MM.1S (cell line): ENCODE data around the gene PARD3.

Source experiments
- DNase-seq: peaks from one replicate; pipeline ENCODE4 v3.0.0-alpha.2; 2015
- H2AFZ ChIP-seq: fragments of 300-600 bp; sonication (generic); 2 replicates; pipeline ENCODE4 v1.6.0; 2016; ENCODE audit warnings: antibody characterized with exemption, low read length
- H3F3A ChIP-seq: fragments of 300-600 bp; sonication (generic); 2 replicates; pipeline ENCODE4 v1.6.1; 2016; ENCODE audit warnings: mild to moderate bottlenecking, antibody characterized with exemption, low read length, moderate library complexity, mixed read lengths; ENCODE audit not compliant: insufficient read depth
- H3K27ac ChIP-seq: fragments of 300-600 bp; sonication (generic); 2 replicates; pipeline ENCODE4 v1.5.1; 2016; ENCODE audit warnings: mild to moderate bottlenecking, low read length
- H3K27me3 ChIP-seq: fragments of 300-600 bp; sonication (generic); replicated peaks from 2 replicates; pipeline ENCODE4 v1.6.0; 2016; ENCODE audit warnings: low read length; ENCODE audit not compliant: insufficient read depth
- H3K36me3 ChIP-seq: fragments of 300-600 bp; sonication (generic); replicated peaks from 2 replicates; pipeline ENCODE4 v1.6.1; 2016; ENCODE audit warnings: mild to moderate bottlenecking, low read length, mixed read lengths; ENCODE audit not compliant: insufficient read depth
- H3K4me1 ChIP-seq: fragments of 300-600 bp; sonication (generic); 2 replicates; pipeline ENCODE4 v1.6.1; 2016; ENCODE audit warnings: low read length, mixed read lengths
- H3K4me2 ChIP-seq: fragments of 300-600 bp; sonication (generic); 2 replicates; pipeline ENCODE4 v1.6.0; 2016; ENCODE audit warnings: low read depth, low read length
- H3K4me3 ChIP-seq: fragments of 300-600 bp; sonication (generic); 2 replicates; pipeline ENCODE4 v1.5.1; 2016; ENCODE audit warnings: low read length, mixed read lengths
- H3K79me2 ChIP-seq: fragments of 300-600 bp; sonication (generic); 2 replicates; pipeline ENCODE4 v1.6.1; 2016; ENCODE audit warnings: mixed run types, low read length, mixed read lengths
- H3K9ac ChIP-seq: fragments of 300-600 bp; sonication (generic); 2 replicates; pipeline ENCODE4 v1.6.1; 2016; ENCODE audit warnings: low read length, mixed read lengths
- H3K9me2 ChIP-seq: fragments of 300-600 bp; sonication (generic); replicated peaks from 2 replicates; pipeline ENCODE4 v1.6.1; 2016; ENCODE audit warnings: mild to moderate bottlenecking, low read length, mixed read lengths; ENCODE audit not compliant: insufficient read depth
- H3K9me3 ChIP-seq: fragments of 300-600 bp; sonication (generic); replicated peaks from 2 replicates; pipeline ENCODE4 v1.6.1; 2016; ENCODE audit warnings: mild to moderate bottlenecking, low read length, mixed read lengths; ENCODE audit not compliant: insufficient read depth
- H4K20me1 ChIP-seq: fragments of 300-600 bp; sonication (generic); 2 replicates; pipeline ENCODE4 v1.6.1; 2016; ENCODE audit warnings: mild to moderate bottlenecking, low read length, moderate library complexity, mixed read lengths; ENCODE audit not compliant: insufficient read depth
- EZH2 ChIP-seq: fragments of 300-600 bp; sonication (generic); optimal IDR thresholded peaks from 2 replicates; pipeline ENCODE3; 2017; ENCODE audit warnings: low read depth, mild to moderate bottlenecking, antibody characterized with exemption, low read length, mixed read lengths
- EZH2phosphoT487 ChIP-seq: fragments of 300-600 bp; sonication (generic); IDR thresholded peaks from 2 replicates; pipeline ENCODE4 v1.6.1; 2018; ENCODE audit warnings: antibody characterized with exemption, low read length
- TF ChIP-seq, protein P1 (sequence below): fragments of 300-600 bp; sonication (generic); IDR thresholded peaks from 2 replicates; pipeline ENCODE4 v1.5.1; 2016; ENCODE audit warnings: antibody characterized with exemption, low read length, mixed read lengths

Gene PARD3

GRCh38 chr10:34730726-34731125, 84.4 kb downstream of the PARD3 start:
- Histone ChIP-seq H4K20me1 (0 out of 2 replicates have a peak, but pooled peaks cover 3% of the 10 kb centered on the region), H3F3A (no peaks in the 10 kb centered on the region), H3K4me1 (no peaks in the 10 kb centered on the region; the same call in 1 of the 2 replicates), H3K9ac (no peak overlapping the region), H3K79me2 (peaks cover 96% of the 10 kb centered on the region), H2AFZ (no peak overlapping the region), H3K4me2 (no peak overlapping the region), H3K36me3 (no peaks in the 10 kb centered on the region), H3K27ac (no peak overlapping the region), H3K27me3 (no peaks in the 10 kb centered on the region), H3K4me3 (no peak overlapping the region), H3K9me2 (no peaks in the 10 kb centered on the region), H3K9me3 (no peaks in the 10 kb centered on the region)
- no peak for DNase-seq
- TF ChIP-seq, protein P1, sequence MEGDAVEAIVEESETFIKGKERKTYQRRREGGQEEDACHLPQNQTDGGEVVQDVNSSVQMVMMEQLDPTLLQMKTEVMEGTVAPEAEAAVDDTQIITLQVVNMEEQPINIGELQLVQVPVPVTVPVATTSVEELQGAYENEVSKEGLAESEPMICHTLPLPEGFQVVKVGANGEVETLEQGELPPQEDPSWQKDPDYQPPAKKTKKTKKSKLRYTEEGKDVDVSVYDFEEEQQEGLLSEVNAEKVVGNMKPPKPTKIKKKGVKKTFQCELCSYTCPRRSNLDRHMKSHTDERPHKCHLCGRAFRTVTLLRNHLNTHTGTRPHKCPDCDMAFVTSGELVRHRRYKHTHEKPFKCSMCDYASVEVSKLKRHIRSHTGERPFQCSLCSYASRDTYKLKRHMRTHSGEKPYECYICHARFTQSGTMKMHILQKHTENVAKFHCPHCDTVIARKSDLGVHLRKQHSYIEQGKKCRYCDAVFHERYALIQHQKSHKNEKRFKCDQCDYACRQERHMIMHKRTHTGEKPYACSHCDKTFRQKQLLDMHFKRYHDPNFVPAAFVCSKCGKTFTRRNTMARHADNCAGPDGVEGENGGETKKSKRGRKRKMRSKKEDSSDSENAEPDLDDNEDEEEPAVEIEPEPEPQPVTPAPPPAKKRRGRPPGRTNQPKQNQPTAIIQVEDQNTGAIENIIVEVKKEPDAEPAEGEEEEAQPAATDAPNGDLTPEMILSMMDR: no peak

DNA sequence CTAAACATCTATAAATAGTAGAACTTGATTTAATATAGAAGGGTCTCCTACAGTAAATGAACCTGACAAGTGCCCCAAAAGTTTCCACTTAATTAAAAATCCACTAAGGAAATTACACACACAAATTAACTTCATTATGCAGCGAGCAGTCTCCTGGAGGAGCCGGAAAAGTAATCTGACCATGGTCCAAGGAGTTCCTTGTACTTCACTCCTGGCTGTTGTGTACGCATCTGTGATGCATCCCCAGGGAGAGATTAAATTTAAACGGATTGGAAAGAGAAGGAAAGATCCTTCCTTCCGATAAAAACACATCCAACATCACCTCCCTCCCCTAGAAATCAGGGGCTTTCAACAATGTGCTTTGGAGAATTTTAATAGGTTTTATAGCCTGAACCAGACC, 85.5 kb downstream of the PARD3 start:
- Histone ChIP-seq H3K4me1 (peaks cover 2% of the 10 kb centered on the region; the same call in 1 of the 2 replicates), H3K9me3 (no peaks in the 10 kb centered on the region), H3K36me3 (no peaks in the 10 kb centered on the region), H3K4me2 (no peak overlapping the region), H3K27ac (no peak overlapping the region), H4K20me1 (0 out of 2 replicates have a peak, but pooled peaks cover 3% of the 10 kb centered on the region), H2AFZ (no peak overlapping the region), H3K4me3 (no peak overlapping the region), H3K27me3 (no peaks in the 10 kb centered on the region), H3K9ac (no peak overlapping the region), H3K9me2 (no peaks in the 10 kb centered on the region), H3F3A (no peaks in the 10 kb centered on the region), H3K79me2 (peaks cover 94% of the 10 kb centered on the region)
- no peak for DNase-seq
- TF ChIP-seq EZH2phosphoT487 (no peak), EZH2 (no peak)
- TF ChIP-seq, protein P1: no peak

- peaks cover 14% of the 10 kb centered on the region for H3K4me1 ChIP-seq
- no peak overlapping the region for H3K4me3 ChIP-seq
- H3K27me3 ChIP-seq: no peaks in the 10 kb centered on the region
- no peak overlapping the region for H3K27ac ChIP-seq
- TF ChIP-seq EZH2 (no peak), EZH2phosphoT487 (no peak)
- TF ChIP-seq, protein P1: no peak
- no peaks in the 10 kb centered on the region for H3K36me3 ChIP-seq
- H3K9ac ChIP-seq: no peak overlapping the region
- H4K20me1 ChIP-seq: 0 out of 2 replicates have a peak, but pooled peaks cover 3% of the 10 kb centered on the region
- DNase-seq: no peak
- H3K79me2 ChIP-seq: peaks cover 88% of the 10 kb centered on the region
- H3F3A ChIP-seq: no peaks in the 10 kb centered on the region
- no peak overlapping the region for H2AFZ ChIP-seq
- no peaks in the 10 kb centered on the region for H3K9me2 ChIP-seq
- H3K9me3 ChIP-seq: no peaks in the 10 kb centered on the region
- H3K4me2 ChIP-seq: no peak overlapping the region
Observed at GRCh38 chr10:34728361-34728760, 86.7 kb downstream of the PARD3 start.
